GM13977 (cell line): ENCODE results near the gene WWOX.

Experiments used
- DNase-seq: peaks from one replicate; pipeline ENCODE4 v3.0.0; 2012; ENCODE audit warnings: low spot score
- in situ Hi-C: fragments of 300-500 bp; cut with MboI; formaldehyde crosslinking; loops from one replicate; pipeline ENCODE4 v1.12.0; 2022; ENCODE audit warnings: low sequenced_read_pairs, low pct_unique_long_range_greater_than_20kb, mixed read lengths, inconsistent platforms; ENCODE audit not compliant: unreplicated experiment
- TF ChIP-seq, protein P1 (sequence below): IDR thresholded peaks from 2 replicates; pipeline ENCODE4 v1.5.1; 2012; ENCODE audit warnings: mild to moderate bottlenecking, control low read depth; ENCODE audit not compliant: insufficient read depth; ENCODE audit errors: extremely low read depth, missing control alignments

Gene WWOX

DNA sequence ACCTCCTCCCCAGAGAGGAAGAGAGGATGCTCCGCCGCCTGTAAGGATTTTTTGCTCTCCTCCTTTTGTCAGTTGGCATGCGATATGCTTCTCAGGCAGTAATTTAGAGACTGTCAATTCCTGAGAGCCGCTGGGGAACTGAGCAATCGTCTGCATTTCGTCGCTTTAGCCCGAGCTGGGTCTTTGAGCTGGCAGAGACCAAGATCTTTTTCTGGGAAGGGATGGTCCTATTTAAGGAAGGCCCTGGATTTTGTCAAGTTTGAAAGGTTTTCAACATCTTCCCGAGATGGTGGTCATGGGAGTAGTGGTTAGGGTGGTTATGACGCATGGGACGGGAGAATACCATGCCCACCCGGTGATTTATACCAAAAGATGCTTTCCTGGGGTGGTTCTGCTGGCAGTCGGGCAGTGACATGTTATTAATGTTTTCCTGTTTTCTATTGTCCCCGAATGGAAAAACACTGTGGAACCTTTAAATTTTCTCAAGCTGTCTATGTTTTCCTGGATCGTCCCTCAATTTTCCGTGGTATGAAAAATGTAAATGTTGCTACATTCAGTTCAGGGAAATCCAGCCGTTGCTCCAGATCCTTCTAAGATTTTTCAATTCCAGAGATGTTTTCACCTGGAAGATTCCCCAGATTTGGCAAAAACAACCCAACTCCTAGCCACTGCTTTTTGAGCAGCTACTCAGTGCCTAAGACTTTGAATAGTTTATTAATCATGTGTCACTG is 914.6 kb downstream of the WWOX start:
- in situ Hi-C loops = no loop called here
- no peak for DNase-seq
- TF ChIP-seq, protein P1, sequence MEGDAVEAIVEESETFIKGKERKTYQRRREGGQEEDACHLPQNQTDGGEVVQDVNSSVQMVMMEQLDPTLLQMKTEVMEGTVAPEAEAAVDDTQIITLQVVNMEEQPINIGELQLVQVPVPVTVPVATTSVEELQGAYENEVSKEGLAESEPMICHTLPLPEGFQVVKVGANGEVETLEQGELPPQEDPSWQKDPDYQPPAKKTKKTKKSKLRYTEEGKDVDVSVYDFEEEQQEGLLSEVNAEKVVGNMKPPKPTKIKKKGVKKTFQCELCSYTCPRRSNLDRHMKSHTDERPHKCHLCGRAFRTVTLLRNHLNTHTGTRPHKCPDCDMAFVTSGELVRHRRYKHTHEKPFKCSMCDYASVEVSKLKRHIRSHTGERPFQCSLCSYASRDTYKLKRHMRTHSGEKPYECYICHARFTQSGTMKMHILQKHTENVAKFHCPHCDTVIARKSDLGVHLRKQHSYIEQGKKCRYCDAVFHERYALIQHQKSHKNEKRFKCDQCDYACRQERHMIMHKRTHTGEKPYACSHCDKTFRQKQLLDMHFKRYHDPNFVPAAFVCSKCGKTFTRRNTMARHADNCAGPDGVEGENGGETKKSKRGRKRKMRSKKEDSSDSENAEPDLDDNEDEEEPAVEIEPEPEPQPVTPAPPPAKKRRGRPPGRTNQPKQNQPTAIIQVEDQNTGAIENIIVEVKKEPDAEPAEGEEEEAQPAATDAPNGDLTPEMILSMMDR = no peak

DNA sequence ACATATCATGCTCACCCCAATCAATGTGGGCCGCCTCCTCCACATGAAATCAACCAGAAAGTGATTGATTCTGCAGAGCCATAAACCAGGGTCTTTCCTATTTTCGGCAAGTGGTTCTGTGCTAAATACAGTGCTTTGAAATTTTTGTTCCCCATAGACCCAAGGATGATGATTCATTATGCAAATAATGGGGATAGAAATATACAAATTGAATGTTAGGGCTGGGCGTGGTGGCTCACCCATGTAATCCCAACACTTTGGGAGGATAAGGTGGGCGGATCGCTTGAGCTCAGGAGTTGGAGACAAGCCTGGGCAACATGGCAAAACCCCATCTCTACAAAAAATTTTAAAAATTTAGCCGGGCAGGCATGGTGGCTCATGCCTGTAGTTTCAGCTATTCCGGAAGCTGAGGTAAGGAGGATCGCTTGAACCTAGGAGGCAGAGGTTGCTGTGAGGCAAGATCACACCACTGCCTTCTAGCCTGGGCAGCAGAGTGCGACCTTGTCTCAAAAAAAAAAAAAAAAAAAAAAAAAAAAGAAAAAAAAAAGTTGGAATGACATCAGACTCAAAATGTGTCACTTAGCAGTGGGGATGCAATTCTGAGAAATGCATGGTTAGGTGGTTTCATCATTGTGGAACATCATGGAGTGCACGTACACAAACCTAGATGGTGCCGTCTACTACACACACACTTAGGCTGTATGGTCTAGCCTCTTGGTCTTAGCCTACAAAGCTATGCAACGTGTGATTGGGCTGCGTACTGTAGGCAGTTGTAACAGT is 919.4 kb downstream of the WWOX start:
- in situ Hi-C loops = no loop called here
- no peak for DNase-seq
- TF ChIP-seq, protein P1 = no peak

DNA sequence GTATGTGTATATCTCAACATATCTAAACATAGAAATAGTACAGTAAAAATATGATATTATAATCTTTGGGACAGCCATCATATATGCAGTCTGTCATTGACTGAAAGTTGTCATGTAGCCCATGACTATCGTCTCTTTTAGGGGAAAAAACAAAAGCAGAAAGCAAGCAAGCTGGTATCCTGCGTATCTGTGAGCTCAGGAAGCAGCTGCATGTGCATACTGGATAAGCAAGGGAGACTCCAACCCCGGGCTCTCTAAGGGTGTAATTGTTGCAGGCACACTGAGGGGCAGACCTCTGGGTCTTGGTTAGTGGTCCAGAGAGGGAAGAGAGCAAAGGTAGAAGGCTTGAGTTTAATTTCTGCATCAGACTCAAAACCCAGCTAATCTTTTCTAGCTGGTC is 920.0 kb downstream of the WWOX start:
- TF ChIP-seq, protein P1 = no peak
- in situ Hi-C loops = no loop called here
- no peak for DNase-seq

DNA sequence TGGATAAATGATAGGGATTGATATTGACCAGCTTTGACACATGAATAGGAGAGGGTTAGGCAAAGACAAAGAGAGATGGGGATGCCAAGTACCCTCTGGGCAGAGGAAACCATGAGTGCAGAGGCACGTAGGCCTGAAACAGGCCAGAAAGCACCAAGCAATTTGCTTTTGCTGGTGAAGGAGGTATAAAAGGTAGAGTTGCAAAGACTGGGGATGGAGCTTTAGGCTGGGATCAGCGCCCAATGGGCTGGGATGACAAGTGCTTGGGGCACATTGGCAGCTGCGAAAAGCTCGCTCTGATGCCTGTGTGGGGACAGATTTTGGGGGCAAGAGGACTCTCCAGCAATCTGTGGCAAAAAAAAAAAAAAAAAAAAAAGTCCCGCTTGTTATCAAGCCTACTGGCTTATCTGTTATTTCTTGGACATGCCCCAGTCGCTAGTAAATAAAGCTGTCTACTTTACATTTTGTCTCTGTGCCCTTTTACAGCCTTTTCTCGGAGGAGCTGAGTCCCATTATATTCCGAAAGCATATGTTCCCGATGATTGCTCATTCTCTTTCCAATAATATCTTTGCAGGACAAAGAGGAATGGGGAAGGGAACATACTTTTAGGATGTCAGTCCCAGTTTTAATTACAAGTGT is 922.7 kb downstream of the WWOX start:
- DNase-seq = no peak
- TF ChIP-seq, protein P1 = no peak
- in situ Hi-C loops = no loop called here

DNA sequence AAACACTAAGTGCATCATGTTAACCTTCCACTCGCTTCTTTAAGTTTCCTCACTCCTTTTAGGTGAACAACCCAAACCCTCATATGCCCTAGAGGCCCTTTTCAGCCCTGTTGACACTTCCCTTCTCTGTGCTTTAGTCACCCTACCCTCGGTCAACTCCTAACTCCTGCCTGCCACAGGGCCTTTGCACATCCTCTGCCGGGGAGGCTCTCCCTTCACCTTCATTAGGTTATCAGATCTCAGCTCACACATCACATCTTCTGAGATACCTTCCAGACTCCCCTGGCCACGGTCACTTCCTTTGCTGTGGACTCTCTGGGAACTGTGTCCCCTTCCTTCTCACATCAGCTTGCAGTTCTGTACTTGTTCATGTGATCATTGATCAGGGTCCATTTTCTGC is 926.7 kb downstream of the WWOX start:
- TF ChIP-seq, protein P1 = no peak
- in situ Hi-C loops = no loop called here
- DNase-seq = no peak

DNA sequence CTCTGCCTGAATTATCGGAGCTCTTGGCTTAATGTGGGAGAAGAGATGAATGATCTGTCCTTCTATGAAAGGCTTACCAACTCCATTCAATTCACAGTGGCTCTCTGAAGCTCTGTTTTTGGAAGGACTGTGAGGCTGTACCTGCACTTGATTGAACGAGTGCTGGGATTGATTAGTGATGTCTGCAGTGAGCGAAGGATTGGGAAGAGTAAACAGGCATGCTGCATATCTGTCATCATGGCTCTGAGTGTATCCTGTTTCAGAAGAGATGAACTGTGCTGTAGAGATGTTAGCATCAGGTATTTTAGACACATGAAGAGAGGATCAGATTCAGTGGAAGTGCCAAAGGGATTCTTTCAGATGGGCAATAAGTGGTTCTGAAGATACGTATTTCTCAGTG is 937.1 kb downstream of the WWOX start:
- TF ChIP-seq, protein P1 = no peak
- in situ Hi-C loops = no loop called here
- no peak for DNase-seq
